GM21528 (cell line): Measurements from ENCODE around the gene RPL37A.

Experiments used
- ATAC-seq: cut with Tn5 transposase; IDR thresholded peaks from one replicate; pipeline ENCODE4 v1.9.1; 2021; ENCODE audit warnings: mild to moderate bottlenecking, moderate library complexity; ENCODE audit not compliant: unreplicated experiment, low FRiP score

RPL37A gene

GRCh38 chr2:216541505-216541904 is 42.9 kb downstream of the RPL37A start:
- ATAC-seq: no peak

GRCh38 chr2:216545359-216545758 is 46.7 kb downstream of the RPL37A start:
- ATAC-seq: no peak

- ATAC-seq: no peak
Measured at GRCh38 chr2:216546241-216546640, 47.6 kb downstream of the RPL37A start.

GRCh38 chr2:216546641-216547403 is 48.2 kb downstream of the RPL37A start:
- ATAC-seq: no peak

GRCh38 chr2:216548901-216549331 is 50.3 kb downstream of the RPL37A start:
- no peak for ATAC-seq

GRCh38 chr2:216549926-216550690 is 51.5 kb downstream of the RPL37A start:
- ATAC-seq: no peak

- ATAC-seq: no peak
Measured at GRCh38 chr2:216551234-216552068, 52.8 kb downstream of the RPL37A start.

GRCh38 chr2:216553093-216553478 is 54.4 kb downstream of the RPL37A start:
- no peak for ATAC-seq
